Hindlimb muscle (tissue), 1 donor: ENCODE results near the gene PRDX3. TPM values are rescaled to one million over a fixed set of nuclear protein-coding genes. Genes with fewer than 3 reads are reported as not detected.
"Not testable (repeated sequence)": the region's sequence is repeated elsewhere in the genome, so short reads cannot be mapped to it uniquely, and the experiment has no call there.

Experiments
- DNase-seq: peaks from one replicate; pipeline ENCODE4 v3.0.0-alpha.2; 2013
- polyA plus RNA-seq: library from polyadenylated mRNA; unstranded; fragments of 120-200 nt; gene quantifications from one replicate; pipeline ENCODE4 v1.2.1, GENCODE V29; 2013; ENCODE audit not compliant: insufficient read length

The PRDX3 gene
- polyA plus RNA-seq, 1 donor, result 124 TPM

DNA sequence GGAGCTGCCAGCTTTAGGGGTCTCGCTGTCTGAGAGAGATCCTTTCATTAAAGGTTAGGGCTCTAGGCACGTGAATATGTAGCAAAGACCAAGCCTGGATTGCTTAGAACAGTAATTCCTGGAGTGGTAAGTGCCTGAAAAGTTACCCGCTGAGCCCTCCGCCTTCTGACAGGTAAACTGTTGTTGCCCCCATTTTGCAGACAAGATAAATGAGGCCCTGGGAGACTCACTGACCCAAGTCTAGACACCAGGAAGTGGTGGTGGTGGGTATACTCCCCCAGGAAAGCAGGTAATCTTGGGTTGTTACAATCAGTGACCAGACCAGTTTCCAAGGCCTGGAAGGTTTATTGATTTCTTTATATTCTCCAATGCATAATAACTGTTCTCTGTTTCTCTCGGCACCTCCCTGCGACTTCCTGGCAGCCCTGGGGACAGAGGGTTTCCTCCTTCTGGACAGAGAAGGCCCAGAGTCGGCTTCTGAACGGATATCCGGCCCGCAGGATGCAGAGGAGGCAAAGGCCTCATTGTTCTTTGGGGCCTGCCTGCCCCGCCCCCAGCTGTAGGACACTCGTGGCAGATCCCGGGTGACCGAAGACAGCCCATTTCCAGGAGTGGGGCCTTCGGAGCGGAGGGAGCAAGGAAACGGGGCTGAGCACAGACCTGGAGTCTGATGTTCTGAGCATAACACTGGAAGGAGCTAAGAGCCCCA lies 27.4 kb upstream of the PRDX3 start:
- DNase-seq, result no peak

DNA sequence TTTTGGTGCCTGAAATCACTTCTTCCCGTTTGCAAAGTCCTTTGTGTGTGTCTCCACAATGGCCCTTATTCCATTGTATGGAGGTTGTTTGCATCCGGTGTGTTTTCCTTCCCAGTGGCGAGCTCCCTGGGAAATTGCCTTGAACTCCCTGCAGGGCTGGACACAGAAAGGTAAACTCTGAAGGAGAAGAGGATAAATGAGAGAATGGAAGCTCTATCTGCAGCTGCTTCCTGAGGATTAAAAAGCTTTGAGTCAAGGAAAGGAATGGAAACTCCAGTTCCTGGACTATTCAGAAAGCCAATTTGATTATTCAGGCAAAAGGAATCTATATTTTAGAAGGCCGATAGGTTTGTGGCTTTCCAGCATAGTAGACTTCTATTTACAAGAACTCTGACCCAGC lies 24.4 kb upstream of the PRDX3 start:
- no peak for DNase-seq

DNA sequence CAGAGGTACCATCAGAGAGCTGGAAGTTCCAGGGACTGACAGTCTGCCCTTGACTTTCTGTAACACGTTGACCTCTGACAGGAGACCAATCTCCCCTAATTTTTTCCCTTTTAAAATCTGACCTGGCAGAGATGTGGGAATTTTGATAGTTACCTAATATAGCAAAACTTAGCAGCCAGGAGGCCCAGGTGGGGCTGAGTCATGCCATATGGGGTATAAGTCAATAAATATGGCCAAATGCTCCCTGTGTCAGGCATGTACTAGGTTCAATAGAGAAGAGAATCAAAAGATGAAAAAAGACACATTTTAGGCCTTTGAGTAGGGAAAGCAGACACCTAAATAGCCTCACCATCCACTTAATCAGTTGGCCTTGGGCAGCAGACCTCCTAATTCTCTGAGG lies 22.6 kb upstream of the PRDX3 start:
- no peak for DNase-seq

DNA sequence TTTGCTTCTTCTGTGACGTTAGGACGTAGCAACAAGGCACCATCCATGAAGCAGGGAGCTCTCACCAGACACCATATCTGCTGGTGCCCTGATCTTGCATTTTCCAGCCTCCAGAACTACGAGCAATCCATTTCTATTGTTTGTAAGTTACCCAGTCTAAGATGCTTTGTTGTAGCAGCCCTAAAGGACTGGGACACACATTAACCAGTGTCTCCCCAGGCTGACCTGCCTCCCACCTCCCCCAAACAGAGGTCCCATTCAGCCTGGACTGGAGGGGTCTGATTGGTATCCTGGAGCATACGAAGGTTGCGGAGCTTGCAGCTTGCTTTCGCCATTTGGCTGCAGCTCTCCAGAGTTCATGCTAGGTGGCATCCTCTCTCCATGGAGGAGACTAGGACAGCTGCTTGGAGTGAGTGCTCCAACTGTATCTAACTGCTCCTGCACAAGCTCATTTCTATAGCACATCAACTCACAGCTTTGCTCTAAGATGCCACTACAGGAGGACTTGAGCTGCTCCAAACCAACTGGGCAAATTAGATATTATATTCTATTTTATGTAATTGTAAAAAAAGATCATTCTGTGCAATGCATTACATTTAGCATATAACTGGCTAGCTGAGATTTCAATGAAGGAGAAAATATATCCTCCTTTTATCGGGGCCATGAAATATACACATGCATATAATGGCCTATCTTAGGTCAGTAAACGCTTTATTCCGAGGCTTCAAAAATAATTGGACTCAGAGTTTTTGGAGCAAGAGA lies 20.8 kb upstream of the PRDX3 start:
- DNase-seq, result peak; percentile 78

DNA sequence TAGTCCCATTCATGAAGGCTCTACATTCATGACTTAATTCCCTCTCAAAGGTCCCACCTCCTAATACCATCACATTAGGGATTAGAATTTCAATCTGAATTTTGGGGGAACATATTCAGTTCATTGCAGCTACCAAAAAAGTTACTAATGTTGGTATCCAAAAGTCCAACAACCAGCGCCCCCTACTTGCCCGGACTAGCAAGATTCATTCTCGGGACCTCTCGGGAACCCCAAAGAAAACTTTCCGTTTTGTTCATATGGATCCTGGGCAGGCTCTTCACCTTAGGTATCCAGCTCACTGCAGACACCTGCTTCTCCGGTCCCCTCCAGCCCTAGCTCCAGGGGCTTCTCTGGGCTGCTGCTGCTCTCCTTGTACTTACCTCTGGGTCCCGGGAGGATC lies 19.8 kb upstream of the PRDX3 start:
- no peak for DNase-seq

DNA sequence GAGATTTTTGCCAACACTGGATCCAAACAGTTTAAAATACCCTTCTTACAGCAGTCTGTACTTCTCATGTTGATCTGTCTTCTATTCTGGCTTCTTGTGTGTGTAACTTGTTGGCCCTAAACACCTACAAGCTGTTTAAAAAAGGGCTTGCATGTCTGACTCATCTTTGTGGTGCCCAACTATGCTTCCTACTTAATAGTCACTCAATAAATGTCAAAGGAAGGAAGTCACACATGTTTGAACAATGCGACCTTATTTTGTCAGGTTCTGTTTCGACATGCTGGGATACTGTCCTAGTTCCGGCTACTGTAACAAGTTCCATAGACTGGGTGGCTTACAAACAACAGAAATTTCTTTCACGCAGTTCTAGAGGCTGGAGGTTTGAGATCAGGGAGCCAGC lies 19.3 kb upstream of the PRDX3 start:
- DNase-seq, result no peak

DNA sequence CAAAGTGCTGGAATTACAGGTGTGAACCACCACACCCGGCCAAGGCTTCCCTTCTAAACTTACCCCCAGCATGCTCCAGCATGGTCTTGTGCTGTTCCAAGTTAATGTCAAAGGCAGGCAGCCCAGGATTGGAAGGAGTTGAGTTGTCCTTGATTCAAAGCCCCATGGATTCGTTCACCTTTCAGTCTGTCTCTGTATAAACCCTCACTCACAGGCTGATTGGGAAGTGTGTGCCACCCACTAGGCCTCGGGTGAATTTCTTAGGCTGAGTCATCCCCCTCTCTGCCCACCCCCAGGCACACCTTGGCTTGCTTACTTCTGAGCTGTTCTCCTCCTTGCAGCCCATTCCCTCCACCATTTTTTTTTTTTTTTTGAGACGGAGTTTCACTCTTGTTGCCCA lies 13.3 kb upstream of the PRDX3 start:
- no peak for DNase-seq

DNA sequence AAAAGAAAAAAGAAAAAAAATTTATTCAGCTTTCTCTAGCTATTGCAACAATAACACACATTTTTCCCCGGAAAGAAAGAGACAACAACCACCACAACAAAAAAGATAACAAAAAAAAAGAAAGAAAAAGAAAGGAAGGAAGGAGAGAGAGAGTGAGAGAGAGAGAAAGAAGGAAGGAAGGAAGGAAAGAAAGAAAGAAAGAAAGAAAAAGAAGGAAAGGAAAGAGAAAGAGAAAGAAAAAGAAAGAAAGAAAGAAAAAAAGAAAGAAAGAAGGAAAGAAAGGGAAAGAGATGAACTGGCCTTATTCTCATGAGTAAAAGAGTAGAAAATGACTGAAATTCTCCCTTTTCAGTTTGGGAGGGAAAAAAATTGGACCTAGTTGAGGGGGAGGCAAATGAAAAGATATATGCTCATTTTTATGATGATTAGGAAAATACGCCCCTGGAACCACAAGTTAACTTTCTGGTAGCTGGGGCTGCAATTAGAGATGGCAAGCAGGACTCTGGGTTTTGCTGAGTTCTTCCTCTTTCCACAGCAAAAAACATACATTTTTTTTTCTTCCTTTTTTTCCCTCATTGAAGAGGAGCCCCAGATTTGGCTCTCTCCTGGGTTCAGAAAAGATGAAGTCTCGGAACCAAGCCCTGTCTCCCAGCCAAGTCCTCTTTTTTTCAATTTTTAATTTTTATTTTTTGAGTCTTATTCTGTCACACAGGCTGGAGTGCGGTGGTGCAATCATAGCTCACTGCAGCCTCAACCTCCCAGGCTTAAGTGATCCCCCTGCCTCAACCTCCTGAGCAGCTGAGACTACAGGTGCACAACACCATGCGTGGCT lies 12.6 kb upstream of the PRDX3 start:
- DNase-seq, result no peak

DNA sequence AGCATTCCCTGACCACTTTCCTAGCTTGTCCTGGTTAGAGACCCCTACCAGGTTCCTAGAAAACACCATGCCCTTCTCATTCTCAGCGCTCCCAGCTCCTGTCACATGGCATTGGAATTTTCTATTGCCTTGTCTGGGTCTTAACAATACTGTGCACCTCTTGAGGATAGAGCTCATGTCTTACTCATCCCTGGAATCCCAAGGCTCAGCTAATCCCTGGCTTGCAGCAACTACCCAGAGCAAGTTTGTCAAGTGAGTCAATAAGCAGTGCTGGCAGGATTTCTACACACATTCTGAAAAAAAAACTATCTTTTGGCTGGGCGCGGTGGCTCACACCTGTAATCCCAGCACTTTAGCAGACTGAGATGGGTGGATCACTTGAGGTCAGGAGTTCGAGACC lies 11.7 kb upstream of the PRDX3 start:
- DNase-seq, result no peak

DNA sequence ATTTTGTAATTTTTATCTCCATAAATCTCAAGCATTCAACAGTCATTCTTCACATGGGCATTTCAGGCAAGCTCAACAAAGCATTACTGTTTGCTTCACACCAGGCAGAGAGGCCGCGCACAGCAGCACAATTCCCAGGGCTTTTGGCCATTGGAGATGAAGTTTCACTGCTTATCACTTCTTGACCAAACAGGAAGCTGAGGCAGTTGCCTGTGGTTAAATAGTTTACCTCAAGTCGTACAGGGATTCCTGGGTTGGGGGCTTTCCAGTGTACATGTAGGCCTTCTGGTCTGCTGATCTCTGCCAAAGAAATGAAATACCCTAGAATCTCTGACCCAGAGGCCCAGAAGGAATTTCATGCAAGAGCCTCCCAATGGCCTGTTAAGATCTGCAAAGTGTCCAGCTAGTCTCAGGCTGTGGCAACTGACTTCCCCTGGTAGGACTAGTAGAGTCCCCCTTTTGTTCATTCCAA lies 11.2 kb upstream of the PRDX3 start:
- DNase-seq, result no peak

DNA sequence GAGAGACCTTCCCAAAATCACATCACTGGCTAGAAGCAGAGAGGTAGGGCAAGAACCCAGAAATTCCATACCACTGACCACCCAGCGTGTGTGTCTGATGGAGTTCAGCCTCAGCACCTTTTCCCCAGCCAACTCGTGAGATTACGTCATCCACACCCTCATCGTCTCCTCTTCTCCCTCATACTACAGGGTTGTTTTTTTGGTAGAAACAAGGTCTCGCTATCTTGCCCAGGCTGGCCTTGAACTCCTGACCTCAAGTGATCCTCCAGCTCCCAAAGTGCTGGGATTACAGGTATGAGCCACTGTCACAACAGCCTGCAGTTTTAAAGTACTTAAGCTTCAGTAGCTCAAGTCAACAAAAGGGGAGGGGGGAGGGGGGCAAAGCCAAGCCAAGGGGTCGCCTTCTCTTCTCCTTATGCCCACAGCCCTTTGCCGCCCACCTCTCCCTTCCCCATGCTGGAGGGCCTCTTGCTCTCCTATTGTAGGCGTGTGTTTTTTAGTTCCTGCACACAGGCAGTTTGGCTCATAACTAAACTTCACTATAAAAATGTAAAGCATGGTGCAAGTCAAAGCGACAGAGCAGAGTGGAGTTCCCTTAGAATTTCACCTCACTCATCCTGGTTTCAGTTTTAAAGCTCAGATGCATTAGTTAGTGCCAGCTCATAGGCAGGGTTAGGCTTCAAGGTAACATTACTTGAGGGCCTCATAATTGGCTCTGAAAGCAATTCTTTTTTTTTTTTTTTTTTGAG lies 5.2 kb upstream of the PRDX3 start:
- no peak for DNase-seq

DNA sequence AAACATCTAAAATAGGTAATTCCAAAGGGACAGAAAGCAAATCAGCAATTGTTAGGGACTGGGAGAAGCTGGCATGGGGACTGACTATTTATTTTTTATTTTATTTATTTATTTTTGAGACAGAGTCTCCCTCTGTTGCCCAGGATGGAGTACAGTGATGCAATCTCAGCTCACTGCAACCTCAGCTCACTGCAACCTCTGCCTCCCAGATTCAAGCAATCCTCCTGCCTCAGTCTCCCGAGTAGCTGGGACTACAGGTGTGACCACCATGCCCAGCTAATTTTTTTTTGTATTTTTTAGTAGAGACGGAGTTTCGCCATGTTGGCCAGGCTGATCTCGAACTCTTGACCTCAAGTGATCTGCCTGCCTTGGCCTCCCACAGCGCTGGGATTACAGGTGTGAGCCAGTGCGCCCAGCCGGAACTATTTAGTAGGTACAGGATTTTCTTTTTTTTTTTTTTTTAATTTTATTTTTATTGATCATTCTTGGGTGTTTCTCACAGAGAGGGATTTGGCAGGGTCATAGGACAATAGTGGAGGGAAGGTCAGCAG lies 2.3 kb upstream of the PRDX3 start:
- not testable (repeated sequence) for DNase-seq

DNA sequence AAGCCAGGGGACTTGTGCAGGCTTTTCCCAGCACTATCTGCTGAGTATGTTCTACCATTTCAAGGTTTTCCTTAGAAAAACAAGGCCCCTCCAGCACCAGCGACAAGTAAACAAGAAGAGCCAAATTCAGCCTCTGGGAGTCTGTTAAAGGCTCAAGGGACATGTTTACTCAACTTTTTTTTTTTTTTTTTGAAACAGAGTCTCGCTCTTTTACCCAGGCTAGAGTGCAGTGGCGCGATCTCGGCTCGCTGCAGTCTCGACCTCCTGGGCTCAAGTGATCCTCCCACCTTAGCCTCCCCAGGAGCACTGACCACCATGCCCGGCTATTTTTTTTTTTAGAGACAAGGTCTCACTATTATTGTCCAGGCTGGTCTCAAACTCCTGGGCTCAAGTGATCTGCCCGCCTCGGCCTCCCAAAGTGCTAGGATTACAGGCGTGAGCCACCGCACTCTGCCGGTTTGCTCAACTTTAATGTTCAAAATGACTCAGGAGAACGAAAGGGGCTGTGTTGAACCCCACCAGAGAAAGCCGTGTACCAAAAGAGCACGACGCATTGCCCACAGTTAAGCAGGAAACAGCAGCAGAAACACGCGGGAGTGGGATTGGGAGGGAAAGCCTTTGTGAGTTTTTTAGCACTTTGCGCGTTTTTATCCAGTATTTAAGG lies 772 bp downstream of the PRDX3 start:
- DNase-seq, result peak; percentile 23

DNA sequence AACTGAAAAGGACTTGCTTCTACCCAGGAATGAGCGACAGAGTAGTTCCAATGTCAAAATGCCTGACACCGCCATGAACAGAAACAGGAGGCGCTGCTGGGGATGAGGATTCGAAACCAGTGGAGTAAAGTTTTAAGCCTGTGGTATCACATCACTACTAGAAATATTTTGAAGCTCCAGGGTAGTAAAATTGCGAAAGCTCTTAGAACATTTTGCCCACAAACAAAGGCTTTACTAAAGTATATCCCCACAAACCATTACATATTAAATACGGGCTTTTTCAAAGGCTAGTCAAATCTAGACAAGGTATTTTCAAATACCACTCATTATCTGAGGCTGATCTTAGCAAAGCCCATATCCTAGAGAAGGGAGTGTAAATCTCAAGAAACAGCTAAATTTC lies 2.4 kb downstream of the PRDX3 start:
- DNase-seq, result no peak

DNA sequence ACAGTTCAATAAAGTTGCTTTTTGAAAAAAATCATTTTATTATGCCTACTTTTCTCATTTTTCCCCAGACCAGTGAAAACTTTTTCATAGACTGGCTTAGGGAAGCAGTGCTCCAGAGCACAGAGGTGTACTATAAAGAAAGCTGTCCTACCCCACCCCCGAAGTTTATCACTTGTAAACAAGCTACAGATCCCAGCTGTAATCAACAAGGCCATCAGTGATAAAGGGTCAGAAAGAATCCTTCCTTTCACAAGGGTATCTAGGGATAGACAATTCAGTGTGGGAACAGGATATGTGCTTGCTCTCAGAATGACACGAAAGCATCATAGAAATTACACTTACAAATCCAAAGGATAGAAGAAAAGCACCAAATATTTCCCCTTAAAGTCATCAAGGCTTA lies 4.5 kb downstream of the PRDX3 start:
- no peak for DNase-seq

DNA sequence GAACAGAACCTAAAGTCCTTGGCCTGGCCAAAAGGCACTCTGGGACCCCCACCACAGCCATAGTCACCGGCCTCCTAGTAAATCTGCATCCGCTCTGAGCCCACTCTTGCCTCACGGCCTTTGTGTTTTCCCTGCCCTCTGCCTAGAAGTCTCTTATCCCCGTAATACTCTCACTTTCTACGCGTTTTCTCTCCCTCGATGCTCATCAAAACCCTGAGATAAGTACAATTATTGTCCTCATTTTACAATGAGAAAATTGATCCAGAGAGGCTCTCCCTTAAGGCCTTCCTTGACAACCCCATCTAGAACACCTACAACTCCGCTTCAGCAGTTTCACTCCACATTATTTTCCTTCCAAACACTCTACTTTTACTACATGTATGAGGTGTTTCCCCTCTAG lies 11.6 kb downstream of the PRDX3 start:
- DNase-seq, result no peak

DNA sequence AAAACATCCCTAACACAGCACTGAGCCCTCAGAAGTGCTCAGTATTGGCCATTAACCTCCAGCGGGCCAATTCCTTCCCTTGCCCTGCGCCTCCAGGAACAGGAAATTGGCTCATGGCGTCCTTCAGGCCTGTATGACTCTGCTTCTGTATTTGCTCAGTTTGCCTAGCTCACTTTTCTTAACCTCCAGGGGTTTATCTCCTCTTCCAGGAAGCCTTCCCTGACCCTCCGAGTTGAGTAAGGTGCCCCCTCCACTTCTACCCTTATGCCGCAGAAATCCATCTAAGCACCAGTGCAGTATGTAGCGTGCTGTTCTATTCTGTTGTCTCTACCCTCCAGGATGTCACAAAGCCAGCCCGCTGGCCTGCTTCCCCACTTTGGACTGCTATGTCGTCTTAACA lies 12.0 kb downstream of the PRDX3 start:
- no peak for DNase-seq

DNA sequence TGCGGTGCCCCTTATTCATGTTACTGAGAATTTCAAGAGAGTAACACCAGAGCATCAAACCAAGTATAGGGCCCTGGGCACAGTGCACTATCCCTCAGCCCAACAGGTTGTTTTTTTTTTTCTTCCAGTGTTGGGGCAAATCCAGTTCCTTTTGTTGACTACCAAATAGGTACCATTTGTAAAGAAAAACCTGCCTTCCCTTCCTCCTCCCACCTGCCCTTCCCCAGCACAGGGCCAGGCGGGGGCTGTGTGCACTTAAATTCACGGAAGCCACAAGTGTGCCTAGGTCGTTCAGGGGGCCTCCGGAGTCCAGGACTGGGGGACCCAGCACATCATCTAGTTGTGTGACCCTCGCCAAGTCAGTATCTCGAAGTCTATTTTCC lies 12.5 kb downstream of the PRDX3 start:
- no peak for DNase-seq

DNA sequence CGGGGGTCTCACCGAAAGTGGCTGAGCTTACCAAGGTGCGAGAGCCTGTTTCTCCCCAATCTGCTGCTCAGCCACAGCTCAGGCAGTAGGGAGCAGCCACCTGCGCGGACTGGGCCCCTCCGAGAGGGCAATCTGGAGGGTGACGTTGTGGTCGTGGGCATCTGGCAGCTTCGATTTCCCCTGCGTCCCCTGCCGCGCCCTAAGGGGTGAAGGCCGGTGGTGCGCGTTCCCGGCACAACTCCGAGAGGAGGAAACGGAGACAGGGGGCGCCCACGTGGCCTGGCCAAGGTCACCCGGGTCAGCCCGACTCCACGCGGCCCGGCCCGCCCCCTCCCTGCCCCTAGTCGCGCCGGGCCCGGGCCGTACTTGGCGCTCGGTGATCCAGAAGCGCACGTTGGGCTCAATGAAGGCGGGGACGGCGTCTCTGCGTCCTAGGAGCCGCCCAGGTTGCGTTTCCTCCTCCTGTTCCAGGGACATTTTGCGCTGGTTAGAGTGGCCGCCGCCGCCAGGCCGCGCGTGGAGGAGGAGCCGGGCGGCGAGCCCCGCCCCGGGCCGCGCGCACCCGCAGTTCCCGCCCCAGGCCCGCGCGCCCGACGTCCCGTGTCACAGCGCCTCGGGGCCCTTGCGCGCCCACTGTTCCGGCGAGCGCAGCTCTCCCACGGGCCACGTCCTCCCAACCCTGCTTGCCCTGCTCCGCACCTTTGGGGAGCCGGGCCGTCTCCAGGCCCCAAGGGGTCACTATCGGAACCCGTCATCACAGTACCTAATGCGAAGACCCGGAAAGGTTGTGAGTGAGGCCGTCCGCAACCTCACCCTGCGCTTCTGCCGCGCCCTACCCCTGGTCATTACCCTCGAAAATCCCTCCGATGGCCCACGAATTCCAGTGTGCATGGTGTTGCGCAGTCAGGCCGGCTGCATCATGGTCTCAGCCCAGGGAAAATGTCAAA lies 13.2 kb downstream of the PRDX3 start, which contains the start of gene SFXN4:
Gene SFXN4, minus strand, starts transcription at position 544 of the 947 bp plus-strand sequence. Its CDS starts 67 bp downstream, at position 477.
- DNase-seq, result peak; percentile 82

DNA sequence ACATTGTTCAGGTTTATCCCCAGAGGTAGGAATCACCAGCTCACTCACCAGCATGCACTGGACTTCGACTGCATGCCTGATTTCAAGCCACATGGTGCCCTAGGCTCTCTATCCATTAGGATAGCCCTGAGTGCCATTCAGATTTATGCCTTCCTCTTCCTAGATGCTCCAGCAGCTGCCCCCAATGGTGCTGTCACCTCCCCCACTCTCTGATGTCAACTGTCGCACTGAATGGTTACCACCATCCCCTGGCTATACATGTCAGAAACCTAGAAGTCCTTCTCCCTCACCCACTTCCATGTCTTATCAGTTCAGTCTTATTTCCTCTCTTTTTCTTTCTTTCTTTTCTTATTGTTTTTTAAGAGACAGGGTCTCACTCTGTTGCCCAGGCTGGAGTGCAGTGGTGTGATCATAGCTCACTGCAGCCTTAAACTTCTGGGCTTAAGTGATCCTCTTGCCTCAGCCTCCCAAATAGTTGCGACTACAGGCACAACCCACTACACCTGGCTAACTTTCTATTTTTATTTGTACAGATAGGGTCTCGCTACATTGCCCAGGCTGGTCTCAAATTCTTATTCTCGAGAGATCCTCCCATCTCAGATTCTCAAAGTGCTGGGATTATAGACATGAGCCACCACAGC lies 16.0 kb downstream of the PRDX3 start:
- DNase-seq, result no peak
